HG03139 (cell line): Measurements from ENCODE around the gene MORN1.
"Not testable (repeated sequence)": the region's sequence is repeated elsewhere in the genome, so short reads cannot be mapped to it uniquely, and the experiment has no call there.

Source experiments
- ATAC-seq: cut with Tn5 transposase; IDR thresholded peaks from one replicate; pipeline ENCODE4 v1.9.1; 2021; ENCODE audit not compliant: unreplicated experiment

MORN1 gene

GRCh38 chr1:2296211-2296610 is 95.1 kb downstream of the MORN1 start:
- not testable (repeated sequence) for ATAC-seq

DNA sequence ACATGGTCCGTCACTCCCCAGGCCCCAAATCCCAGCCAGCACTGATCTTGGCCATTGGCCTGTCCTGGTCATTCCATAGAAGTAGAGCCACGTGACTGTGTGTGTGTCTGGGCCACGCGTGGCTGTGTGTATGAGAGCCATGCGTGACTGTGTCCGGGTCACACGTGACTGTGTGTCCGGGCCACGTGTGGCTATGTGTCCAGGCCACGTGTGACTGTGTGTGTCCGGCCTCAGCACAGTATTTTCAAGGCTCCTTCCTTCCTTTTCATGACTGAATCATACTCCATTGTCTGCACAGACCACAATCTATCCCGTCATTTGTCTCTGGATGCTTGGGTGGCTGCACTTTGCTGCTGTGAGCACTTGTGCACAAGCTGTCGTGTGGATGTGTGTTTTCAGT is 95.8 kb downstream of the MORN1 start:
- ATAC-seq: no peak

GRCh38 chr1:2294725-2295078 is 96.7 kb downstream of the MORN1 start:
- ATAC-seq: no peak

- no peak for ATAC-seq
Observed at GRCh38 chr1:2294033-2294724, 97.2 kb downstream of the MORN1 start.

- ATAC-seq: no peak
Observed at GRCh38 chr1:2292725-2293450, 98.5 kb downstream of the MORN1 start.

DNA sequence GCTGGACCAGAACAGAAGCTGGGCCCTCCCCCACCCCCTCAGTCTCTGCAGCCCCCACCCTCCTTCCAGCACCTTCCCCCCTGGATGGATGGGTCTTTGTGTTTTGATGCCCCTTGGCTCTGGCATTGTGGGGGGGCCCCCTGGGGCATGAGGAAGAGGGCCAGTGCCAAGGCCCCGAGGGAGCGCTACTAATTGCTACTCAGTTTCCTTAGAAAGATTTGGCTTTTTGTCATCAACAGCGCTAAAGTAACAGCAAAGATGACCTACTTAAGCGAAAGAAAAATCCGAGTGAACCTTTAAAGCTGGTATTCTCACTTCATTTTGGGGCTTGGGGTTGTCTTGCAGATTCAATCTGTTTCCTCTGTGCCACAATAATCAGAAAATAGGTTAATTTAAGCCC is 99.8 kb downstream of the MORN1 start:
- ATAC-seq: no peak

- ATAC-seq: peak; percentile 45
Observed at GRCh38 chr1:2290595-2291510, 100.5 kb downstream of the MORN1 start.

- no peak for ATAC-seq
Observed at GRCh38 chr1:2290171-2290578, 101.2 kb downstream of the MORN1 start.

DNA sequence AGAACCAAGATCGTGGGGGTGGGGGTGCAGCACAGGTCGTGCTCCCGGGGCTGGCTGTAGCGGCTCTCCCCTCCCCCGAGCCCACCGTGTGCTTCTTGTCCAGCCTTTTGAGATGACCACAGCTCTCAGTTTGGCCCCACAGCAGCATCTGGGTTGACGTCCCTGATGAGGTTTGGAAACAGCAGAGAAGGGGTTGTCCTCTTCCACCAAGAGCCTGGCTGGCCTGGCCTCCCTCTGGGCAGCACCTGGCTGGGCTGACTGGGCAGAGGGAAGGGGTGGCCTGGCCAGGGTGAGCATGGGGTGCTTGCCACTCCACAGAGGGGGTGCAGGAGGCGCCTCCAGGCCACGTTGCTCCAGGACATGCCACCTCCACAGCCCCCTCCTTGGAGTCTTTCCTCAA is 101.7 kb downstream of the MORN1 start:
- no peak for ATAC-seq

DNA sequence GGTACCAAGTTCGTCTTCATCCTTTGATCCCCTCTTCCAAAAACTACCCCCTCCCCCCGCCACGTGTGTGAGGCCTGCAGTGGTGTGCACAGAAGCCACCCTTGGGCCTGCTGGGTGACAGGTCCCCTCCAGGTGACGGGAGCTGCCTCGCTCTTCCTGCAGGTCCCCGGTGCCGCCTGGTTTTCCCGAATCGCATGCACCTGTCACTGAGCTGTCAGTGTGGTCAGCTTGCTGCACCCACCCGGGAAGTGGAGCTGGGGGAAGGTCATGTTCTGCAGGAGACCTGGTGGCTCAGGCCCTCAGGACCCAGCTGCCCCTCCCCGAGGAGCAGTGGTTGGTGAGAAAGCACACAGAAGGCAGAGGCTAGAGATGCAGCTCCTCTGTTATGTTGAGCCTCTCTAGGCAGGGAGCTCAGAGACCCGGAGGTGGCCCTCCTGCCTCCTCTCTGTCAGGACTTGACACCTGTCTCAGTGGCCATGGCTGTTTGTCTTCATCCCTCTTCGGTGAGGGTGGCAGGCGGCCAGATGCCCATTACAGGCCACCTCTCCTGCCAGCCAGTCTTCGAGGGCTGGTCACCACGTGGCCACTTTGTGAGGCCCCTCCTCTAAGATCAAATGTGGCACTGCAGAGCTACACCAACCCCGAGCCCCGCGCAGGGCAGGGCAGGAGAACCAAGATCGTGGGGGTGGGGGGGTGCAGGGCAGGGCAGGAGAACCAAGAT is 102.4 kb downstream of the MORN1 start:
- no peak for ATAC-seq

DNA sequence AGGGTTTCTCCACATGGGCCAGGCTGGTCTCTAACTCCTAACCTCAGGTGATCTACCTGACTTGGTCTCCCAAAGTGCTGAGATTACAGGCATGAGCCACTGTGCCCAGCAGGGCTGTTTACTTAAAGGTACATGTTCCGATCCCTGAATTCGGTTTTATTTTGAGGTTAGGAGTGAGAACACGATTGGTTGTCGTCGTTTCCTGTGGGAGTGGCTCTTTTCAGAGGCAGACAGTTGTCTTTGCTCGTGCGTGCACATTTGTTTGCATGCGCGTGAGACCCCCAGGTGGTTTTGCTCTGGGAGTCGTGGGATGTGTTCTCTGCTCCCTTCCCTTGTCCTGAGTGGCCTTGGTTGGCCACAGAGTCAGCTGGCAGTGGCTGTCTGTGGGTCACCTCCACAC is 103.0 kb downstream of the MORN1 start:
- no peak for ATAC-seq

DNA sequence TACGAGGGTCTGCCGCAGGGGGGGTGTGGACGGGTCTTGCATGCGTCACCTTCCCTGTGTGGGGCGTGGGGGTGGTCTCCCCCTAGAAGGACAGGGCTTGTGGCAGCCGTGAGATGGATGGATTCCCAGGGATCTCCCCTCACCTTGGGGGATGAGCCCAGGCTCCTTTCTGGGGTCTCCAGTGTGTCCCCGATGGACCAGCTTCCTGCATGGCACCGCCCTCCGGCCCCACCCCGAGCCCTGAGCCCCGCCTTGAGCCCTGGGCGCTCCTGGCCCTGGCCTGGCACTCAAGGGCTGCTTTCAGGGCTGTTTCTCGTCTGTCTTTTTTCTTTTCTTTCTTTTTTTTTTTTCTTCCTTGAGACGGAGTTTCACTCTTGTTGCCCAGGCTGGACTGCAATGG is 103.7 kb downstream of the MORN1 start:
- ATAC-seq: no peak

DNA sequence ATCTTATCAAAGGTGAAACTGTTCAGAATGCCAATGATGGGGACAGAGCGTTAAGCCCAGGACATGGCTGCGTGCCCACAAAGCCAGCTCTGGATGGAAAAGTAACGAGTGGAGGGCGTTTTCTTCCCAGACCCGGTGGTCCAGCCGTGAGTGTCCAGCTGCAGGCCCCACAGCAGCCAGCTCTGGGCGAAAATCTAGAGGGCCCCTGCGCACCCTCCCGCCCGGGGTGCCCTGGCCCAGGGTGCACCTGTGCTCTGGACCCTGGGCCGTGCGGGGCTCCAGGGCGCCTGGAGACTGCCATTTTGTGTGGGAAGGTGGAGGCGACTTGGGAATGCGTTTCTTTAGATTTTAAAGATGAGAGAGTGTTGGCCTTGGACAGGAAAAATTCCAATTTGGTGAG is 104.4 kb downstream of the MORN1 start:
- no peak for ATAC-seq

DNA sequence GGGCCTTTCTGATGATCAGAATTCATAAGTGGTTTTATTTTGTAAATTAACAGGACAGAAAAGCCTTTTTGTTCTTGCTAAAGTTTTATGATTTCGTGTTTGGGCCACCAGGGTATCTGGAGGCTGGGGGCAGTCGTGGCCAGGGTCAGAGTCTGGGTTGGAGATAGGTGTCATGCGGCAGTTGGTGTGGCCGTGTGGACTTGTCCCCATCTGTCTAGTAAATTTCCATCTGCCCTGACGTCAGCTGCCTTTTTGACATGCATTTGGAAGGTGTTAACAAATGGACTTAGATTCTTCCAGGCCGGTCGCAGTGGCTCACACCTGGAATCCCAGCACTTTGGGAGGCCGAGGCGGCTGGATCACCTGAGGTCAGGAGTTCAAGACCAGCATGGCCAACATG is 106.4 kb downstream of the MORN1 start:
- no peak for ATAC-seq

DNA sequence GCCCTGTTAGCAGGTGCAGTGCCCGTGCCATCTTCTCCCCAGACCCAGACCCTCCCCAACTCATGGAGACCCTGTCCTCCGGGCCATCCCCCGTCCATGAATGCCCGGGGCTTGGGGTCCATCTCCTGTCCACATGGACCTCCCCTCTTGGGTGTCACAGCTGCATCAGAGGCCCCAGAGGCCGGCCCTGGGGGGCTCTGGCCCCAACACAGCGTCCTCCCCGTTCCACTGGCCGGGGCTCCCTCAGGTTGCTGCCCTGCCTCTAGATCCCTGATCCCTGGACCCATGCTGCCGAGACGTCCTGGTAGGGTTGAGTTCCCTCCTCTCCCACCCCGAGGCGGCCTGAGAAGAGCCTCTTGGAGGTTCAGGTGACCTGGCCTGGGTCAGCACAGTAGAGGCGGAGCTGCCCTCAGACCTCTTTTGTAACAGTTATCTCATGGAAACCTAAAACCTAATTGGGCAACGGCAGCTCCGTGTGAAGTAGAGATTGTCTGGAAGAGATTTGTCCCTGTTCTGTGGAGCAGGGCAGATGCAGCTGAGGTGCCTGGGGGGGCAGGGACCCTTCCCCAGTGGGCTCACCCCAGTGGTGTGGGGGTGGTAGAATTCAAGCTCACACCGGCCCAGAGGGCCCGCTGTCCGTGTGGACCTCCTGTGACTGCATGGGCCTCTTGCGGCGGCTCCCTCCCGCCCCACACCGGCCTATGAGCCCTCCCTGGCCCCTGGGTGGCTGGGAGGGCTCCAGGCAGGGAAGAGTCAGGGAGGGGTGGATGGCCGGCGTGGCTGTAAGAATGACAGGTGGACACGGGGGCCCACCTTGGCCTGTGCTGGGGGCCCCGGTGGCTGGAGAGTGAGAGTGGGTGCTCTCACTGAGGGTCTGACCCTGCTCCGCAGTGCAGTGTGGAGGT is 107.1 kb downstream of the MORN1 start:
- no peak for ATAC-seq

GRCh38 chr1:2283371-2283990 is 107.9 kb downstream of the MORN1 start:
- ATAC-seq: no peak

DNA sequence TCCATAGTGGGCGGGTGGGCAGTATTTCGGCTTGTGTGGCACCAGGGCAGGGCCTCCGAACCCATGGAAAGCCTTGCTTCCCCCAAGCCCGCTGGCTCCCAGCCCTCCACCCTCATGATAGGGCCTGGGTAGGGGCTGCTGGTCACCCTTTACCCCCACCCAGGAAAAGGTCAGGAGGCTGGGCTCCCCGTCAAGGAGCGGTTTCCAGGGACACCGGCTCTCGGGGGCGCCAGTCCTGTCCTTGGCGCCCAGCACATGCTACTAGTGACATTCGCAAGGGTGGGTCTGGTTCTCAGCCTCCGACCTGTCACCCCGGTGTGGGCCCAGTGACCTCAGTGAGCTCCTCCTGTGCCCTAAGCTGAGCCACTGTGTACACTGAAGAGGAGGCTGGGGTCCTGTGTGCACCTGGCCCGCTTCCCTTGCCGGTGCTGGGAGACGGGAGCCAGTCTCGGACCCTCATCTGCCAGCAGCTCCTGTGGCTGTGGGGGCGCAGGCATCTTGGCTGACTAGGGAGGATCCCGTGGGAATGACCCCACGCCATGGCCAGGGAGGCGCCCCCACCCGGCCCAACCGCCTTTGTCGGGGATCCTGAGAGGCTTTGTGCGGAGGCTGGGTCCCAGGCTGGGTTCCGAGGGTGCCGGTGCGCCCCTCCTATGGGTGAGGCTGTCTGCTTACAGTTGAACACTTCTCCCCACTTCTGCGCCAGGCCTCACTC is 108.6 kb downstream of the MORN1 start:
- no peak for ATAC-seq

GRCh38 chr1:2279817-2280216 is 111.5 kb downstream of the MORN1 start:
- ATAC-seq: no peak

DNA sequence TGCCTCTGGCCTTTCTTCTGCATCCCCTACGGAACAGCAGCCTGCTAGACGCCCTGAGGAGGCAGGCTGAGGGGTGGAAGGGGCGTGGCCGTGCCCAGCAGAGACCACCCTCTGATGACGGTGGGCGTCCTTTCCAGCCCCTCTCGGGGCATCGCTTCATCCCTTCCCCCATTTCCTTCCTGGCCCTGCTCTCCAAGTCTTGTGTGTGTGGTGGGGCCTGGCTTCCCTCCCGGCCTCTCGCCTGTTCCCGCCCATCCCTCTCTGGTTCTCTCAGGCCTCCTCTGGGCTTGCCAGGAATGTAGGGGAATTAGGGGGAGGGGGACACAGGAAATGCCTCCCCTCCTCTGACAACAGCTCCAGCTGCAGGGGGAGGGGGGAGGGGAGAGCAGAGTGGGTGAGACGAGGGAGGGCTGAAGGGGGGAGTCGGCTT is 112.1 kb downstream of the MORN1 start:
- no peak for ATAC-seq
